ENCODE measurements around the gene PEX14. TPM values are rescaled to one million over a fixed set of nuclear protein-coding genes. Genes with fewer than 3 reads are reported as not detected.

Gene PEX14
- total RNA-seq, 1 experiment from 2014 or later: 36.0 TPM

DNA sequence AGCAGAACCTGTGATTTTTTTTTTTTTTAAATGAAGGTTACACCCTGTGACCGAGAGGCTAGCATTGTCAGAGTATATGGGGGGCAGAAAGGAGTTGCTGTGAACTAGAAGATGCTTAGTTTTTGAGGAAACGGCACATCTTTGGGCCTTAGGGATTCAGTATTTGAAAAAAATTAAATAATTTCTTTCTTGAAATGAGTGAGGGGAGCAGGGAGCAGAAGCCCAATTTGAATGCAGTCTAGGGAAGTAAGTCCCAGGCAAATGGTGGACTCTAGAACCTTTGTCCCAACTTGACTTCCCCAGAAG, 42.9 kb downstream of the PEX14 start:
- Histone ChIP-seq H3K27ac (ENCODE audit: low read length) (peak overlapping the region; percentile 94), H3K36me3 (ENCODE audit: control insufficient read depth, insufficient read depth, low read length) (no peaks in the 10 kb centered on the region), H3K27me3 (ENCODE audit: control insufficient read depth, insufficient read depth, low read length) (no peaks in the 10 kb centered on the region), H3K4me3 (ENCODE audit: low read depth in 2 of 2, low read length in 2 of 2) (no peak overlapping the region), H3K9me3 (ENCODE audit: control insufficient read depth, insufficient read depth, low read depth, low read length) (no peaks in the 10 kb centered on the region), H3K4me1 (ENCODE audit: control insufficient read depth, insufficient read depth, low read length) (peaks cover 85% of the 10 kb centered on the region)
- ChIA-PET POLR2A (no interaction called here), CTCF (no interaction called here)
- DNase-seq (ENCODE audit: low read depth, low spot score) (no peak), ATAC-seq (no peak)
- intact Hi-C loops (cut with micrococcal nuclease; ENCODE audit: unreplicated experiment) (loop anchor here (10.0 kb wide), 1 partner anchor 107 kb away; no protein-coding TSS in a partner anchor), in situ Hi-C loops (cut with HindIII; ENCODE audit: low pct_unique_long_range_greater_than_20kb, low sequenced_read_pairs) (no loop called here)
- no TSS peak for BruUV-seq (replicated peaks)
- TF ChIP-seq SIN3A (IDR thresholded peaks at IDR 0.05; ENCODE audit: borderline replicate concordance, insufficient read depth, low read depth, low read length): no peak

DNA sequence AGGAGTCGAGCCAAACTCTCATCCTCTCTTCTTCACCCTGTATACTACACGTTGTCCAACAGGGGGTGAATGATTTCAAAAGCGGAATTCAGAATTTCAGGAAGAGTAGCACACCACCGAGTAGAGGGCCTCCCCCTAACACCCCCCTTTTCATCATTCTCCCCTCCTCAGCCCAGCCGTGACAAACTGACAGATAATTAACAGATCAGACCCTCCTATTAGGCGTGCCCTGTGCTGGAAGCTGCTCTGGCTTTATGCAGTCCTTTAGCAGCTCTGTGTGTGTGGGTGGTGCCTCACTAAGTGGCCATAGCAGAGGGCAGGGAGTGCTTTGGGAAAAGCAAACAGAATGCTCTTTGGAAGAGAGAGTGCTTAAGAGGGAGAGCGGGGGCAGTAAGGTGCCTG, 44.3 kb downstream of the PEX14 start:
- peaks cover 82% of the 10 kb centered on the region for H3K4me1 ChIP-seq (ENCODE audit: control insufficient read depth, insufficient read depth, low read length)
- no peaks in the 10 kb centered on the region for H3K36me3 ChIP-seq (ENCODE audit: control insufficient read depth, insufficient read depth, low read length)
- intact Hi-C loops (cut with micrococcal nuclease; ENCODE audit: unreplicated experiment): loop anchor here (10.0 kb wide), 1 partner anchor 106 kb away; no protein-coding TSS in a partner anchor
- H3K9me3 ChIP-seq (ENCODE audit: control insufficient read depth, insufficient read depth, low read depth, low read length): no peaks in the 10 kb centered on the region
- no peak for DNase-seq (ENCODE audit: low read depth, low spot score)
- TF ChIP-seq, protein P1, sequence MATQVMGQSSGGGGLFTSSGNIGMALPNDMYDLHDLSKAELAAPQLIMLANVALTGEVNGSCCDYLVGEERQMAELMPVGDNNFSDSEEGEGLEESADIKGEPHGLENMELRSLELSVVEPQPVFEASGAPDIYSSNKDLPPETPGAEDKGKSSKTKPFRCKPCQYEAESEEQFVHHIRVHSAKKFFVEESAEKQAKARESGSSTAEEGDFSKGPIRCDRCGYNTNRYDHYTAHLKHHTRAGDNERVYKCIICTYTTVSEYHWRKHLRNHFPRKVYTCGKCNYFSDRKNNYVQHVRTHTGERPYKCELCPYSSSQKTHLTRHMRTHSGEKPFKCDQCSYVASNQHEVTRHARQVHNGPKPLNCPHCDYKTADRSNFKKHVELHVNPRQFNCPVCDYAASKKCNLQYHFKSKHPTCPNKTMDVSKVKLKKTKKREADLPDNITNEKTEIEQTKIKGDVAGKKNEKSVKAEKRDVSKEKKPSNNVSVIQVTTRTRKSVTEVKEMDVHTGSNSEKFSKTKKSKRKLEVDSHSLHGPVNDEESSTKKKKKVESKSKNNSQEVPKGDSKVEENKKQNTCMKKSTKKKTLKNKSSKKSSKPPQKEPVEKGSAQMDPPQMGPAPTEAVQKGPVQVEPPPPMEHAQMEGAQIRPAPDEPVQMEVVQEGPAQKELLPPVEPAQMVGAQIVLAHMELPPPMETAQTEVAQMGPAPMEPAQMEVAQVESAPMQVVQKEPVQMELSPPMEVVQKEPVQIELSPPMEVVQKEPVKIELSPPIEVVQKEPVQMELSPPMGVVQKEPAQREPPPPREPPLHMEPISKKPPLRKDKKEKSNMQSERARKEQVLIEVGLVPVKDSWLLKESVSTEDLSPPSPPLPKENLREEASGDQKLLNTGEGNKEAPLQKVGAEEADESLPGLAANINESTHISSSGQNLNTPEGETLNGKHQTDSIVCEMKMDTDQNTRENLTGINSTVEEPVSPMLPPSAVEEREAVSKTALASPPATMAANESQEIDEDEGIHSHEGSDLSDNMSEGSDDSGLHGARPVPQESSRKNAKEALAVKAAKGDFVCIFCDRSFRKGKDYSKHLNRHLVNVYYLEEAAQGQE (IDR thresholded peaks at IDR 0.05; ENCODE audit: insufficient read depth in 1 of 2, low read depth in 2 of 2, low read length in 1 of 2): no peak
- no peak for TF ChIP-seq SIN3A (IDR thresholded peaks at IDR 0.05; ENCODE audit: borderline replicate concordance, insufficient read depth, low read depth, low read length)
- no peak for TF ChIP-seq TCF7L2 (IDR thresholded peaks at IDR 0.05; ENCODE audit: low read depth, low read length)
- no peak for TF ChIP-seq POLR2AphosphoS5 (IDR thresholded peaks at IDR 0.05; ENCODE audit: low read depth, low read length)
- TF ChIP-seq, protein P2, sequence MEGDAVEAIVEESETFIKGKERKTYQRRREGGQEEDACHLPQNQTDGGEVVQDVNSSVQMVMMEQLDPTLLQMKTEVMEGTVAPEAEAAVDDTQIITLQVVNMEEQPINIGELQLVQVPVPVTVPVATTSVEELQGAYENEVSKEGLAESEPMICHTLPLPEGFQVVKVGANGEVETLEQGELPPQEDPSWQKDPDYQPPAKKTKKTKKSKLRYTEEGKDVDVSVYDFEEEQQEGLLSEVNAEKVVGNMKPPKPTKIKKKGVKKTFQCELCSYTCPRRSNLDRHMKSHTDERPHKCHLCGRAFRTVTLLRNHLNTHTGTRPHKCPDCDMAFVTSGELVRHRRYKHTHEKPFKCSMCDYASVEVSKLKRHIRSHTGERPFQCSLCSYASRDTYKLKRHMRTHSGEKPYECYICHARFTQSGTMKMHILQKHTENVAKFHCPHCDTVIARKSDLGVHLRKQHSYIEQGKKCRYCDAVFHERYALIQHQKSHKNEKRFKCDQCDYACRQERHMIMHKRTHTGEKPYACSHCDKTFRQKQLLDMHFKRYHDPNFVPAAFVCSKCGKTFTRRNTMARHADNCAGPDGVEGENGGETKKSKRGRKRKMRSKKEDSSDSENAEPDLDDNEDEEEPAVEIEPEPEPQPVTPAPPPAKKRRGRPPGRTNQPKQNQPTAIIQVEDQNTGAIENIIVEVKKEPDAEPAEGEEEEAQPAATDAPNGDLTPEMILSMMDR (IDR thresholded peaks at IDR 0.05): no peak
- no peak overlapping the region; a peak in 1 of 4 replicates for H3K4me3 ChIP-seq (ENCODE audit: low read depth in 2 of 2, low read length in 2 of 2)
- peak overlapping the region; percentile 94 for H3K27ac ChIP-seq (ENCODE audit: low read length)
- in situ Hi-C loops (cut with HindIII; ENCODE audit: low pct_unique_long_range_greater_than_20kb, low sequenced_read_pairs): no loop called here
- no peaks in the 10 kb centered on the region for H3K27me3 ChIP-seq (ENCODE audit: control insufficient read depth, insufficient read depth, low read length)
- peak; percentile 67 for ATAC-seq
- BruUV-seq (replicated peaks): no TSS peak
- ChIA-PET POLR2A (no interaction called here), CTCF (no interaction called here)

DNA sequence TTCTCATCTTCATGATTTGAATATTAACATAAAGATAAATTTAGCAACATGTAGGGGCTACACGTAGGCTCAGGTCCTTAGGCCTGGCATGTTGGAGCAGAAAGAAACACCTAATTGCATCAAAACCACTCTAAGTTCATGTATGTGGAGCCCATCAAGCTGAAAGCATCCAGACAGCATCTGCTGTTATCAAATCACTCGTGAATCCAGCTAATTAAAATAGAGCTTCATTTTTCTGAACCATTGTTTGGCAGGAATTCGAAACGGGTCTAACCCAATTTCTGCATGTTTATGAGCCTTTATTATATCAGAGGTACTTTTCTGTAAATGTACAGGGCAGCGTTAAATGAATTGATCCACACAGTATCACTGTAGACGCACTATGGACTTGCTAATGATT, 45.7 kb downstream of the PEX14 start:
- H3K9me3 ChIP-seq (ENCODE audit: control insufficient read depth, insufficient read depth, low read depth, low read length): no peaks in the 10 kb centered on the region
- POLR2A ChIA-PET: interaction anchor here (0.5 kb wide), 1 partner anchor 455 kb away, joined by 6 read pairs; no protein-coding TSS in a partner anchor
- H3K4me1 ChIP-seq (ENCODE audit: control insufficient read depth, insufficient read depth, low read length): peaks cover 70% of the 10 kb centered on the region
- BruUV-seq (replicated peaks): no TSS peak
- DNase-seq (ENCODE audit: low read depth, low spot score): no peak
- in situ Hi-C loops (cut with HindIII; ENCODE audit: low pct_unique_long_range_greater_than_20kb, low sequenced_read_pairs) (loop anchor here (5.0 kb wide), 1 partner anchor 82 kb away; no protein-coding TSS in a partner anchor), intact Hi-C loops (cut with micrococcal nuclease; ENCODE audit: unreplicated experiment) (no loop called here)
- H3K4me3 ChIP-seq (ENCODE audit: low read depth in 2 of 2, low read length in 2 of 2): no peak overlapping the region
- no peaks in the 10 kb centered on the region for H3K36me3 ChIP-seq (ENCODE audit: control insufficient read depth, insufficient read depth, low read length)
- CTCF ChIA-PET: no interaction called here
- ATAC-seq: no peak
- no peaks in the 10 kb centered on the region for H3K27me3 ChIP-seq (ENCODE audit: control insufficient read depth, insufficient read depth, low read length)
- TF ChIP-seq, protein P2 (IDR thresholded peaks at IDR 0.05): no peak
- no peak for TF ChIP-seq TCF7L2 (IDR thresholded peaks at IDR 0.05; ENCODE audit: low read depth, low read length)
- TF ChIP-seq POLR2AphosphoS5 (IDR thresholded peaks at IDR 0.05; ENCODE audit: low read depth, low read length): no peak
- TF ChIP-seq, protein P1 (IDR thresholded peaks at IDR 0.05; ENCODE audit: insufficient read depth in 1 of 2, low read depth in 2 of 2, low read length in 1 of 2): no peak
- no peak for TF ChIP-seq SIN3A (IDR thresholded peaks at IDR 0.05; ENCODE audit: borderline replicate concordance, insufficient read depth, low read depth, low read length)
- no peak overlapping the region for H3K27ac ChIP-seq (ENCODE audit: low read length)

Measured in Panc1 (cell line).